HG03558 (cell line): ENCODE data around the gene MS4A4E.
"Not testable (repeated sequence)": the region's sequence is repeated elsewhere in the genome, so short reads cannot be mapped to it uniquely, and the experiment has no call there.

ENCODE experiments used
- ATAC-seq: cut with Tn5 transposase; IDR thresholded peaks from one replicate; pipeline ENCODE4 v1.9.1; 2021; ENCODE audit warnings: moderate number of reproducible peaks; ENCODE audit not compliant: unreplicated experiment; ENCODE audit errors: extremely low read depth

MS4A4E gene

DNA sequence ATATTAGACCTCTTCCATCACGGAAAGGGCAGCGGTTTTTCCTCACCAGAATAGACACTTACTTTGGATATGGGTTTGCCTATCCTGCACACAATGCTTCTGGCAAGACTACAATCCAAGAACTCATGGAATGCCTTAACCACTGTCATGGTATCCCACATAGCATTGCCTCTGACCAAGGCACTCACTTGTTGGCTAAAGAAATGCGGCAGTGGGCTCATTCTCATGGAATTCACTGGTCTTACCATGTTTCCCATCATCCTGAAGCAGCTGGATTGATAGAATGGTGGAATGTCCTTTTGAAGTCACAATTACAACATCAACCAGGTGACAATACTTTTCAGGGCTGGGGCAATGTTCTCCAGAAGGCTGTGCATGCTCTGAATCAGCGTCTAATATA is 20.8 kb downstream of the MS4A4E start:
- ATAC-seq, result no peak

DNA sequence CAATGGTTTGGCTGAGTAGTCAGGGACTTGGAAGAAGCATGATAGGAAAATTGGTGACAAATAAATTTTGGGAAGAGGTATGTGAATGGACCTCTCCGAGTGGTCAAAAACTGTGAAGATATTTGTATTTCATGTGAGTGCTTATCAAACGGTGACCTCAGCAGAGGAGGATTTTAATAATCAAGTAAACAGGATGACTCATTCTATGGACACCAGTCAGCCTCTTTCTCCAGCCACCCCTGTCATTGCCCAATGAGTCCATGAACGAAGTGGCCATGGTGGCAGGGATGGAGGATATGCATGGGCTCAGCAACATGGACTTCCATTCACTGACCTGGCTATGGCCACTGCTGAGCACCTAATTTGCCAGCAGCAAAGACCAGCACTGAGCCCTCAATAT is 21.2 kb downstream of the MS4A4E start:
- no peak for ATAC-seq

DNA sequence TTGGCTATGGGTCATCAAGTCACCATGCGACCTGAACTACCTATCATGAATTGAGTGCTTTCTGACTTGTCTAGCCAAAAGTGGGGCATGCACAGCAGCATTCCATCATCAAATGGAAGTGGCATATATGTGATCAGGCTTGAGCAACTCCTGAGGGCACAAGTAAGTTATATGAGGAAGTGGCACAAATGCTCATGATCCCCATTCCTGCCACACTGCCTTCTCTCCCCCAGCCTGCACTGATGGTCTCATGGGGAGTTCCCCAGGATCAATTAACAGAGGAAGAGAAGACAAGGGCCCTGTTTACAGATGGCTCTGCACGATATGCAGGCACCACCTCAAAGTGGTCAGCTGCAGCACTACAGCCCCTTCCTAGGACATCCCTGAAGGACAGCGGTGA is 21.8 kb downstream of the MS4A4E start:
- no peak for ATAC-seq

DNA sequence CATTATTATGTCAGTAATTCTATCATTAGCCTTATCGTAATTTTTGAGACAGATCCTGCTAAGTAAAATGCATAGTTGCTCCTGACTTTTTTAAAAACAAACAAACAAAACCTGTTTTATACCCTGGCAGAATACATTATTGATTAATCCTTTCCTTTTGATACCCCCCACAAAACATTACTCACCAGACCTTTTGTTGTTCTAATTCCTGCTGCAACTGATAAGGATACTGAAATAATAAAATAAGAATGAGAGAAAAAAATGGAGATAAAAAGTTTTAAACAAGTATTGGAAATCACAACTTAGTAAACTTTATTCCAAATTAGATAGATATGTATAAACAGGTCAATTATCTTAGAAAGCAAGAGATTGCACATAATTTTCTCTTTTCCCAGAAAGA is 28.6 kb downstream of the MS4A4E start:
- no peak for ATAC-seq

DNA sequence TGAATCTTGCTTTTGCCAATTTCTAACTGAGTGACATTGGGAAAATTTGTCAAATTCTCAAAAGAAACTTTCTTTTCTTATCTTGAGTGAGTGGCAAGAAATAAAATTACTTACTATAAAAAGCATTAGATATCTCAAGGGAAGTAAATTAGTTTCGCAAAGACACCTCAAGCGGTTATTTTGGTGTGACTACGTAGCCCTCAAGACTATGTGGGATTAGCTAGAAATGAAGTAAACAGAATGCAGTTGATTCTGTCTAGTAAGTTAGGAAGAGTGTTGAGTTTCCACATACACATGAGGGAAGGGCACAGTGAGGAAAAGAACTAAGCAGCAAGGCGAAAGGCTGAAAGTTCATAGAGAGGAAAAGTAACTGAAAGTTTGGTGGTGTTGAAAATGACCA is 31.7 kb downstream of the MS4A4E start:
- ATAC-seq, result no peak

DNA sequence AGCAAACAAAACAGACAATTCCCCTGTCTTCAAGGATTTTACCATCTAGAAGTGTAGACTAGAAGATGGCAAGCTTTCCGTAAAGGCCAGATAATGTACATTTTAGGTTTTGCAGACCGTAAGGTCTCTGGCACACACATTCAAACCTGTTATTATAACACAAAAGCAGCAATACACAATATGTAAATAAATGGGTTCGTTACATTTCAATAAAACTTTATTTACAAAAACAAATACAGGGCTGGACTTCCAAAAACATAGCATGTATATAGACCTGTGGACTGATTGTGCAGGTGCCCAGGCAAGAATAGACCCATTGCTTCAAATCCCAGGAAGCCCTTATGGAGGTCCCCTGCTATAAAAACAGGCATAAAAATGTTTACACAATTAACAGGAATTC is 33.0 kb downstream of the MS4A4E start:
- ATAC-seq, result no peak

DNA sequence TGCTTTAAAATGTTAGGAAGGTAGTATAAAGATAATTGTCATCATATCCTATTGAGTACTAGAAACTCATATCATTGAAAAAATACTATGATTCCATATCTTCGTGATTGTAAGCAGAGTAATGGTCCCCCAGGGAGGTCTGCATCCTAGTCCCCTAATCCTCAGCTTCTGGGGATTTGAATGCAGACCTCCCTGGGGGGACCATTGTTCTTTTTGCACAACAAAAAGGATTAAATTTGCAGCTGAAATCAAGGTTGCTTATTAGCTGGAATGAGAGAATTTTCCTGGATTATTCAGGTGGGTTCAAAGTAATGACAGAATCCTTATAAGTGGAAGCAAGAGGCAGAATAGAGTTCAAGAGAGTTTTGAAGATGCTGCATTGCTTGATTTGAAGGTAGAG is 34.0 kb downstream of the MS4A4E start:
- no peak for ATAC-seq

DNA sequence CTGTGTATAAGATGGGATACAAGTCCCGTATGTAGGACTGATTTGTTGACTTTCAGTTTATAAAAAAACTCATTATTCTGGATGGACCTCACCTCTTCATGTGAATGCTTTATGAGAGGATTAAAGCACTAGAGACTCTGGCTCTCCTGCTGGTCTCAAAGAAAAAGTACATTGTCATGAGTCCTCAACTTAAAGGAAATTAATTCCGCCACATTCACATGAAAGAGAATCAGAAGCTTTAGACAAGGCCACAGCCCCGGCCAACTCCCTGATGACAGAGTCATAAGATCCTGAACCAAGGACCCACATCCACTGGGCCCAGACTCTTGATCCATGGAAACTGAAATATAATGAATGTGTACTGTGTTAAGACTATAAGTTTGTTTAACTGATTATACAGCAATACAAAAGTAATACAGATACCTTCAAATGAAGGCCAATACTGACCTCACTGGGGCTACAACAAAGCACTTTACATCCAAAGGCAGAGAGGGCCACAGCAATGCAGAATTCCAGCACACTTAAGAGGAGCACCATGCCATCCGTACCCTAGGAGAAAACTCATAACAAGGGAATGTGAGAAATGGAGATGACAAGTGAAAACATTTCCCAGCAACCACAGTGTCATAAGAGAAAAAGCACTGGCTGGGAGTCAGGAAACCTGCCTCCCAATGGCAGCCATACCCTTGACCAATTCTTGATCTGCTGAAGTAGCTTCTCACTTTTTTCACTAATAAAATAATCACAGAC is 34.6 kb downstream of the MS4A4E start:
- ATAC-seq, result no peak

DNA sequence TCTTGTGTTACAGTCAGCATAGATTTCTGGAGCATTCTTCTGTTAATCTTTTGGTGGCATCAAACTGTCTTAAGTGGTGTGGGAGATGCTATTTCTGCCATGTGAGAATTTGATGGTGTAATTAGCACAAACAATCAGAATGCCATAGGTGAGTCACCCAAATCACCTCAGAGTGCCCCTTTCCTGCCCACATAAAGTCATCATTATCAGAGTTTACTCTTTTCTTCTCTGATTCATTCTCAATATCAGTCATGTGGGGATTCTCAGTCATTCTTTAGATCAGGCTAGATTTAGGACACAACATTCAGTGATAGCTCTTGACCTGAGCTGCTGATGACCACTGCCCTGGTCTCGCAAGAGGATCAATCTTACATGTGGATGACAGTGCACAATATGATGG is 36.3 kb downstream of the MS4A4E start:
- ATAC-seq, result no peak

DNA sequence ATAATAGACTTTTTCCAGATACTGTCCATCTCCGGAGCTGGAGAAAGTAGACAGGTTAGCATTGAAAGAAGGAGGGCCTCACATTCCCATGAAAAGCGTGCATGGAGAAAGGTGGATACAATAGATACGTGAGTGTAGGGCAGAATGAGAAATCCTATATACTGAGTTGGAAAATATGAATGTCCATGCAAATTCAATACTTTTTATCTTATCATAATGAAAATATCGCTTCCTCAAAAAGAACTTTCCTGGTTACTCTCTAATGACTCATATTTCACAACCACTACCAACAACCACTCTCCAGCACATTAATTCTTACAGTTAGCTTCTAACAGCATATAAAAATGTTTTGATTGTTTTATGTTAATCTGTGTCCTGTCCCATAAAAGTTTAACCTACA is 38.0 kb downstream of the MS4A4E start:
- ATAC-seq, result no peak

DNA sequence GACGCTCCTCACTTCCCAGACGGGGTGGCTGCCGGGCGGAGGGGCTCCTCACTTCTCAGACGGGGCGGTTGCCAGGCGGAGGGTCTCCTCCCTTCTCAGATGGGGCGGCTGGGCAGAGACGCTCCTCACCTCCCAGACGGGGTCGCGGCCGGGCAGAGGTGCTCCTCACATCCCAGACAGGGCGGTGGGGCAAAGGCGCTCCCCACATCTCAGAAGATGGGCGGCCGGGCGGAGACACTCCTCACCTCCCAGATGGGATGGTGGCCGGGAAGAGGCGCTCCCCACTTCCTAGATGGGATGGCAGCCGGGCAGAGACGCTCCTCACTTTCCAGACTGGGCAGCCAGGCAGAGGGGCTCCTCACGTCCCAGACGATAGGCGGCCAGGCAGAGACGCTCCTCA is 41.6 kb downstream of the MS4A4E start:
- ATAC-seq, result not testable (repeated sequence)

DNA sequence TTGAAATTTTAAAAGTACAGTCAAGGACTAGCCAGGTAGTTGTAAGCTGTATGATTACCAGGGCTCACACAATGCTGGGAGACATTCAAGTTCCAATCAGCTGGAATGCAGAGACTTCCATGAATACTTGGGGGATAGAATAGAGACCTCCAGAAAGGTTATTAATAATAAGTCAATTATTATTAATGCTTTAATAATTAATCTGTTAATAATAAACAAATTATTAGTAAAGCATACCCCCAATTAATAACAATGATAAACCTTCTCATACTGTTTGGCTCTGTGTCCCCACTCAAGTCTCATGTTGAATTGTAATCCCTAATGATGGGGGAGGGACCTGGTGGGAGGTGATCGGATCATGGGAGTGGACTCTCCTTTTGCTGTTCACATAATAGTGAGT is 45.5 kb downstream of the MS4A4E start:
- no peak for ATAC-seq

DNA sequence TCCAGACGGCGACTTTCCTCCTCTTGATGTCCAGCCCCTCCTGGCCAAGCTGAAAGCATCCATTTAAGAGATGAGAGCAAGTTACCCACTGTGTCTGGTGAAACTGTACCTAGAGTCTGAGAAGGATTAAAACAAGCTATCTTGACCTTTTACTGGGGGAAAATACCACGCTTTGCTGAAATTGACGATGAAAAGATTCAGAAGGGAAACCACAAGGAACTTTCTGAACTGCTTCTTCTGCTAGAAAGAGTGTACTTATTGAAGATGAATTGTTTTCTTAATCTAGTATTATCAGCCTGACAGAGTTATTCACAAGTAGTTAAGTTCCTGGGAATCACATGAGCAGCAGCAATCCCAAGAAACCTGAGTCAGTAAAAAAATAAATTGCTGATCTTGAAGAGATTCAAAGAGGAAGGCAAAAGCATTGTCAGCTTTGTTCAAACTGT is 47.0 kb downstream of the MS4A4E start:
- ATAC-seq, result no peak

DNA sequence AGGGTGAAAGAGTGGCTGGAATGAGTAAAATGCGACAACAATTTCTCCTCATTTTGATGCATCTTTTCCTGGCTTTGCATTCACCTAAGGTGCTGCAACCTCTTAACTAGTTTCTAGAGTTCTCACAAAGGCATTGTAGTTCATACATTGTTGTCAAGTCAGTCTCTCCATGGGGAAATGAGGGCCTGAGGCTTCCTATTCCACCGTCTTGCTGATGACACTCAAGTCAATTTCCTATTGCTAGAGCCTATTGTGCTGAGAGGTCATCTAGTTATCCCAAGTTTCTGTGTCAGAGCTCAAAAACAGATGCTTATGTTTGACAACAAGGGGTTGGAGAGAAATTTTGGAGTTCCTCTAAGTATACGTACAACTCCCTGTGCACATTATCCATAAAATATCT is 48.4 kb downstream of the MS4A4E start:
- no peak for ATAC-seq

DNA sequence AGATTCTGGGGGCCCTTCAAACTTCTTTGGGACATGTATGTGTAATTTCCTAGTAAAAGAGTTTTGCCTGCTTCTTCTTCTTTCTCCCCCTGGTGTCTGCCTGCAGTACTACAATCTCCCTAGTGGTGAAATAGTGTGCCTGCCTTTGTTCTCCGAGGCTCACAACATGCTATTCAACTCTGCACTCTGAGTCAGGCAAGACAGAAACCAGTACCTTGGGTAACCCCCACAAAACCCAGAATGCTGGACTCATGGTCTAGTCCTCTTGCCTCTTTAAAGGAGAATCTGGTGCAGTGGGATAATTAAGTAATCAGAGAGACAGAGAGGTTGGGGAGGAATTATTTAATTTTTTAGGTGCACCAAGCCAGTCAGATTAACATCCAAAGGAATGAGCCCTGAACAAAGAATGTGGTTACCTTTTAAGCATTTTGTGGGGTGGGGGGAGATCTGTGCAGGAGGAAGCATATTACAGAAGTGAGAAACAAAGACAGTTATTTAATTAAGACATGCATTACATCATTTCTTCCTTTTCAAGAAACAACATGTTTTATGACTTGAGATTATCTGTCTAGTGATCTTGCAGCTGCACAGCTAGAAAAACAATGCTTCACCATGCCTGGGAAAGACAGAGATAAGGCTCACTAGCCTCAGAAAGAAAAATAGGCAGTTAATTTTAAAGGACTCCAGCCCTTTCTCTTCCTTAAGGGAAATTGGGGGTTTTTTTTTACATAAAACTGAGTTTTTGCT is 49.1 kb downstream of the MS4A4E start:
- peak; percentile 79 for ATAC-seq

DNA sequence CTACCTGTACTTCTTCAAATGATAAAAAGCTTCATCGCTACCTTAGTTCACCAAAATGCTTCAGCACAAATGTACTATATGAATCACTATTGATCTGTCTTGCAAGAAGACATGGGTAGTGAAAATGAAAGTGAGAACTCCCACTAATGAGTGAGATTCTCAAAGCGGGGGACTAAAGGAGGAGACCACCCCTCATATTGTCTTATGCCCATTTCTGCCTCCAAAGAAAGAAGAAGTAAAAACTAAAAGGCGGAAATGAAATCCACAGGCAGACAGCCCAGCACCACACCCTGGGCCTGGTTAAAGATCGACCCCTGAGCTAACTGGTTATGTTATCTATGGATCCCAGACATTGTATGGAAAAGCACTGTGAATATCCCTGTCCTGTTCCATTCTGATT is 50.4 kb downstream of the MS4A4E start:
- not testable (repeated sequence) for ATAC-seq

DNA sequence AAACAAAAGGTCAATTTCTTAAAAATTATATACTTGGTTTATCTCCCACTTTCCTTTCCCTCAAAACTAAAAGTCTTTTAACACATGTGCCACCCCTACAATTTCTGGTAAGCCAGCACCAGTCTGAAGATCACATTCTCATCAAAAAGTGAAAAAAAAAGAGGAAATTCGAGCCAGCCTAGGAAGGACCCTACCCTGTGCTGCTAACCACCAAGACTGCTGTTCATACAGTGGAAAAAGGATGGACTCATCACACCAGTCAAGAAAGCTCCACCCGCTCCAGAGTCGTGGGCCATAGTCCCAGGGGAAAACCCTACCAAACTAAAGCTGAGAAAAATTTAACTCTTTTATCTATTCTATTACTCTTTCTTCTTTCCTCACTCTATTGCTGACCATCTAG is 54.5 kb downstream of the MS4A4E start:
- not testable (repeated sequence) for ATAC-seq

DNA sequence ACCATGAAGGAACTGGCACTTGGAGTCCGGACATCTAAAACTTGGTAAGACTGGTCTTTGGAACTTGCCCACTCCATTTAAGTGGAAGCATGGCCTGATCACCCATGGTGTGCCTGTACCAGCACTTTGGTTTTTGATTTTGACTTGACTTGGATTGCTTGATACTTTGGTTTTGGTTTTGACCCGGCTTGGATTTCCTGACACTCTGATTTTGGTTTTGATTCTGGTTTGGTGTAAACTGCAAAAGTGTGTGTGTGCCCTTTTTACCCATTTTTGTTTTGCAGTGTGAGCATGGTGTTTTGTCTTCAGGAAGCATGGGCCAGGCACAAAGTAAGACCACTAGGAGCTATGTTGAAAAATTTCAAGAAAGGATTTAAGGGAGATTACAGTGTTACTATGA is 56.8 kb downstream of the MS4A4E start:
- not testable (repeated sequence) for ATAC-seq

DNA sequence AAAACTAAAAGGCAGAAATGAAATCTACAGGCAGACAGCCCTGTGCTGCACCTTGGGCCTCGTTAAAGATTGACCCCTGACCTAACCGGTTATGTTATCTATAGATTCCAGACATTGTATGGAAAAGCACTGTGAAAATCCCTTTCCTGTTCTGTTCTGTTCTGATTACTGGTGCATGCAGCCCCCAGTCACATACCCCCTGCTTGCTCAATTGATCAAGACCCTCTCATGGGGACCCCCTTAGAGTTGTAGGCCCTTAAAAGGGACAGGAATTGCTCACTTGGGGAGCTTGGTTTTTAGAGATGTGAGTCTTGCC is 57.5 kb downstream of the MS4A4E start:
- not testable (repeated sequence) for ATAC-seq

DNA sequence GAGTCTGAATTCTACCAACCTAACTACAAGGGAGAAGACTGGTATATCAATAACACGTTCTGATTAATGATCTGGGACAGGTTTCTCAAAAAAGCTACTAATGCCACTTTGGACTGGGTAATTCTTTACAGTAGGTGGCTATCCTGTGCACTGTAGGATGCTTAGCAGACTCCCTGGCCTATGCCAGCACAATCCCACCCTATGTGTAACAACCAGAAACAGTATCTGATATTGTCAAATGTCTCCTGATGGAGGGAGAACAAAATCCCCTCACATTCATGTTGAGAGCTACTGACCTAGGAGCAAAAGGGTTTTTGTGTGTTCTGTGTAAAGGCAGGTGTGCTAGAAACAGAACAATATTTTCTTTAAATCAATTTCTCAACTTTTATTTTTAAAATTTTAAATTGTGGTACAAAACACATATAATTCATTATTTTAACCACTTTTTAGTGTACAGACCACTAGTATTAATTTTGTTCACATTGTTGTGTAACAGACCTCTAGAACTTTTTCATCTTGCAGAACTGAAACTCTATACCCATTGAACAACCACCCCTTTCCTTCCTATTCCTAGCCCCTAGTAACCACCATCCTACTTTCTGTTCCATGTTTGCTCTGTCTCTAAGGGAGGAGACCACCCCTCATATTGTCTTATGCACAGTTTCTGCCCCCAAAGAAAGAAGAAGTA is 58.0 kb downstream of the MS4A4E start:
- no peak for ATAC-seq

DNA sequence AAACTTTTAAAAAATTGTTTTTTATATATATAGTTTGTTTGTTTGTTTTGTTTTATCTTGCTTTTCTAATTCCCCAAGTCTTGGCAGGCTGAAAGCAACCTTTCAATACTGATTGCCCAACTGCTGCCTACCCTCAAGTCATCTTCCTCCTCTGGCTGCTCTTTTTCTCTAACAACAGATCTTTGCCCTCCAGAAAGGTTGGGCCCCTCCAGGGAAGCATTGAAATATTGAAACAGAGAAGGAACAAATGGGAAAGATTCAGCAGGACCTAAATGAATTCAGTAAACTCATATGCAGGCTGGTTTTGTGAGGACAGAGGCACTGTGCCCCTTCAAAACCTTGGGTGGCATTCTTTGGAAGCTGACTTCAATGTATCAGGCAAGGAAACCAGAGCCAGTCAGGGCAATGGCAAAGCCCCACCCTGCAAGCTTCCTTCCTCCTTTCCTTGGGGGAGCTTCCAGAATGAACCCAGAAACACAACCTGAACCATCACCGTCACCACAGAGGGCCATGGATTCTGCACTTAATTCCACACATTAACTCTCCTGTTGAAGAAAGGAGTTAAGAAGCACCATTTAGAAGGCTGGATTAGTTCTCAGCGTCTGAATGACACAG is 59.2 kb downstream of the MS4A4E start:
- ATAC-seq, result no peak
